Activated CD4-positive, alpha-beta T cell treated with anti-CD3 and anti-CD28 coated beads for 36 hours (primary cell): ENCODE data around the gene LLPH. TPM values are rescaled to one million over a fixed set of nuclear protein-coding genes. Genes with fewer than 3 reads are reported as not detected.

ENCODE experiments used
- ATAC-seq: fragments of 200-7000 bp; cut with Tn5 transposase; one replicate; pipeline ENCODE4 v1.10.0; 2021; ENCODE audit warnings: mild to moderate bottlenecking, moderate library complexity
- CTCF ChIA-PET: fragments of 350-600 bp; sonication (Branson Sonifier 250); formaldehyde crosslinking; loops from one replicate; lab custom pipeline; 2021; ENCODE audit warnings: antibody characterized with exemption; lab: Charles Lee
- POLR2A ChIA-PET: fragments of 350-600 bp; sonication (Branson Sonifier 250); formaldehyde crosslinking; loops from one replicate; lab custom pipeline; 2021; ENCODE audit warnings: antibody characterized with exemption, inconsistent platforms; lab: Charles Lee
- DNase-seq: peaks from one replicate; pipeline ENCODE4 v3.0.0-alpha.2; 2020
- H3K27ac Mint-ChIP-seq: one replicate; pipeline ENCODE4 v1.8.0; 2021; ENCODE audit warnings: mixed read lengths
- H3K27me3 Mint-ChIP-seq: one replicate; pipeline ENCODE4 v1.8.0; 2021; ENCODE audit warnings: mixed read lengths
- H3K36me3 Mint-ChIP-seq: one replicate; pipeline ENCODE4 v1.8.0; 2021; ENCODE audit warnings: low read depth, mixed read lengths
- H3K4me1 Mint-ChIP-seq: one replicate; pipeline ENCODE4 v1.8.0; 2021; ENCODE audit warnings: mixed read lengths
- H3K4me3 Mint-ChIP-seq: one replicate; pipeline ENCODE4 v1.8.0; 2021; ENCODE audit warnings: mild to moderate bottlenecking, moderate library complexity, mixed read lengths
- H3K9me3 Mint-ChIP-seq: one replicate; pipeline ENCODE4 v1.8.0; 2021; ENCODE audit warnings: low read depth, mixed read lengths
- intact Hi-C, 2 experiments: fragments of 100-400 bp; cut with DNase I in 1 of 2; cut with micrococcal nuclease in 1 of 2; formaldehyde crosslinking; loops; one replicate each; pipeline versions ENCODE4 v1.14.2 to v1.15.1; 2022 to 2024; cut with DNase I, micrococcal nuclease
- total RNA-seq, 2 experiments: library from RNA; stranded (reverse); gene quantifications; one replicate each; pipeline ENCODE4 v1.2.3, GENCODE V29; 2021

Gene LLPH
- total RNA-seq, 2 experiments from 2014 or later = 33.1 to 36.5 TPM

DNA sequence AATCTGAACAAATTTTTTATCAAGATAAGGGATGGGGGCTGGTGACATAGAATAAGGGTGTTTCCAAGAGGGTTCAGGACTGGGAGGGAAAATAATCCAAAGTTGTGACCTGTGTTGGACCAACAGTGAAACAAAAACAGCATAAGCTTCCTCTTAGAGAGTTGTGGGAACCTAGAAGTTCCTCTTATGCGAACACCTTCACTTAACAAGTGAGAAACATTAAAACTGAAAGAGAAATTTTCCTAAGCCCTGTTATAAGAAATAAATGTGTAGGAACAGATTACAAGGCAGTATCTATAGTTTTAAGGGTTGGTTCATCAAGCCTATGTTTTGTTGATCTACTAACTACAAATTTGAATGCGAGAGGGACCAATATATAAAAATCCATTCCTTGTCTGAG, 58.4 kb downstream of the LLPH start:
- intact Hi-C loops = no loop called here
- H3K4me3 Mint-ChIP-seq = no peak overlapping the region
- no peak overlapping the region for H3K27ac Mint-ChIP-seq
- no peak for ATAC-seq
- no peaks in the 10 kb centered on the region for H3K9me3 Mint-ChIP-seq
- H3K36me3 Mint-ChIP-seq = no peaks in the 10 kb centered on the region
- H3K27me3 Mint-ChIP-seq = peaks cover 10% of the 10 kb centered on the region
- peaks cover 4% of the 10 kb centered on the region for H3K4me1 Mint-ChIP-seq
- no peak for DNase-seq
- CTCF ChIA-PET = interaction anchor here (0.8 kb wide), 2 partner anchors 34 to 1285 kb away, joined by 3 read pairs; no protein-coding TSS in a partner anchor
- POLR2A ChIA-PET = no interaction called here

DNA sequence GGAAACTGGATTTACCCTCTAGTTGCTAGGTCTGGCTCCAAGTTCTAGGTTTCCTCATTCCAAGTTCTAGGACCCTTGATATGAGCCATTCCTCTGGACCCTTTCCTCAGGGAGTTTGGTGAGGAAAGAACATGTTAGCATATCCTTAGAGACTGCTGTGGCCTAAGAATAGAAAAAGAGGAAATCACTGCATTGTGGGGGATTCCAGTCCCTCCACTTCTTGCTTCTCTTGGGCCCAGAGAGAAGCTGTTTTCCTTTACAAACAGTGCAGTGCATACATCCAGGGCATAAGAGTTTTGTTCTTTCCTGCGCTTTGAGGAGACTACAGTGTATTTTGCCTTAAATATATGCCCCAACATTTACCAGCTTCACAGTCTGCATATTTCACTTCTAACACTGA, 59.0 kb downstream of the LLPH start:
- peaks cover 13% of the 10 kb centered on the region for H3K27me3 Mint-ChIP-seq
- no peaks in the 10 kb centered on the region for H3K9me3 Mint-ChIP-seq
- no peaks in the 10 kb centered on the region for H3K36me3 Mint-ChIP-seq
- peaks cover 10% of the 10 kb centered on the region for H3K4me1 Mint-ChIP-seq
- POLR2A ChIA-PET = no interaction called here
- DNase-seq = no peak
- H3K4me3 Mint-ChIP-seq = no peak overlapping the region
- CTCF ChIA-PET = interaction anchor here (0.8 kb wide), 2 partner anchors 34 to 1285 kb away, joined by 3 read pairs; no protein-coding TSS in a partner anchor
- no peak overlapping the region for H3K27ac Mint-ChIP-seq
- ATAC-seq = no peak
- intact Hi-C loops = no loop called here

DNA sequence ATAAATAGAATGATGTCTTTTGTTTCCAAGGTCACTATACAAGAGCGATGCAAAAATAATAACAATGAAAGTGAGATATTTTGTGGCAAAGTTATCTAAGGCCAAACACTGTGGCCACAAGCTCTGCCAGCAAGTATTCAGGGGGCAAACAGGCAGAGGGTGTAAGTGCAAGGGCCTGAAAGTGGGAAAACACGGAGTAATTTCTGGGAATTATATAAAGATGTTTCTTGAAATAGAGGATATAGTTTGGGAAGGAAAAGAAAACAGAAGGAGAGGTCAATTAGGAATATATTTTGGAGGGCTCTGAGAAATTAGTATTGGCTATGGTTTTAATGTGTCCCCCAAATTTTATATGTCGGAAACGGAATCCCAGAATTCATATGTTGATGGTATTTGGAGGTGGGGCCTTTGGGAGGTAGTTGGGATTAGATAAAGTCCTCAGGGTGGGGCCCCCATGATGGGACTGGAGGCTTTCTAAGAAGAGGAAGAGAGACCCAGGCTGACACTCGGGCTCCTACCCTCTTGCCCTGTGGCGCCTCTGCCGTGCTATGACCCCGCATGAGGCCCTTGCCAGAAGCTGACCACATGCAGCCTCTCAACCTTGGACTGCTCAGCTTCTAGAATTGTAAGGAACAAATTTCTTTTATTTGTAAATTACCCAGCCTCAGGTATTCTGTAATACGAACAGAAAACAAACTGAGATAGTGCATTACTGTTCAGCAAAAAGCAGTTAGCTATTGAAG, 60.0 kb downstream of the LLPH start:
- H3K27ac Mint-ChIP-seq = no peak overlapping the region
- H3K4me1 Mint-ChIP-seq = peaks cover 19% of the 10 kb centered on the region
- no peaks in the 10 kb centered on the region for H3K36me3 Mint-ChIP-seq
- intact Hi-C loops = no loop called here
- peaks cover 13% of the 10 kb centered on the region for H3K27me3 Mint-ChIP-seq
- no peak overlapping the region for H3K4me3 Mint-ChIP-seq
- ATAC-seq (no peak), DNase-seq (no peak)
- ChIA-PET CTCF (no interaction called here), POLR2A (no interaction called here)
- H3K9me3 Mint-ChIP-seq = no peaks in the 10 kb centered on the region

DNA sequence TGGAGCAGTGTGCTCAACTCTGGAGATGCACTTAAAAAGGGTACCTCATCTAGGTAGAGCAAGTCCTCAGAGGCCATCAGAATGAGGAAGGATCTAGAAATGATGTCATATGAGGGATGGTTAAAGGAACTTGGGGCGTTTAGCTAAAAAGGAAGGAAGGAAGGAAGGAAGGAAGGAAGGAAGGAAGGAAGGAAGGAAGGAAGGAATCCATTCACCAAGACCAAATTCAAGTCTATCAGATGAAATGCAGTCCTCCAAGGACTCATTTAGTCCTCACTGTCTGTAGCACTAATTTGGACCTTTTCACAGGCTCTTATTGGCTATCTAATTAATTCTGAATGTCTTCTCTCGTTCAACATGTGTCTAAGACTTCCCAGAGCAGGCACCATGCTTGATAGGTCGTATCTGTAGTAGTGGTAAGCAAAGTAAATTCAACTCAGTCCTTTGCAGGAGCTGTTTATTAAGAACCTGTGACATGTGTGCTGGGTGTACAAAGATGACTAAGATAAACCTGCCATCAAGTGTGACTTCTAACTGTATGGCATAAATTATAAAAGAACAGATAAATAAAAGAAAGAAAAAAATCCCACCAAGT, 63.5 kb downstream of the LLPH start:
- Mint-ChIP-seq H3K27me3 (peaks cover 7% of the 10 kb centered on the region), H3K4me1 (peaks cover 15% of the 10 kb centered on the region), H3K9me3 (no peaks in the 10 kb centered on the region), H3K4me3 (no peak overlapping the region), H3K27ac (no peak overlapping the region), H3K36me3 (no peaks in the 10 kb centered on the region)
- intact Hi-C loops = no loop called here
- POLR2A ChIA-PET = no interaction called here
- ATAC-seq (no peak), DNase-seq (no peak)
- CTCF ChIA-PET = no interaction called here

Other genes starting within 250 kb of the LLPH start
- gene TMBIM4, start 39.2 kb upstream of the LLPH start, total RNA-seq = 10 to 100 TPM; 41.4 to 44.6 TPM
- 1 to 10 TPM in 1 of 2 experiments, under 1 TPM in 1; 0.82 to 1.1 TPM for gene IRAK3, start 58.5 kb upstream of the LLPH start, total RNA-seq
- gene HELB, start 171.7 kb upstream of the LLPH start, total RNA-seq = 10 to 100 TPM; 21.0 to 23.6 TPM